IMR-90 (cell line): ENCODE measurements around the gene DDX52. TPM values are rescaled to one million over a fixed set of nuclear protein-coding genes. Genes with fewer than 3 reads are reported as not detected.

Source experiments
- ATAC-seq: fragments of 200-7000 bp; cut with Tn5 transposase; 2 replicates; pipeline ENCODE4 v1.9.1; 2020; ENCODE audit warnings: low read depth, mild to moderate bottlenecking, moderate library complexity
- BruUV-seq: library from RNA; stranded (reverse); fragments of 400-500 nt; replicated peaks from 2 replicates; lab custom pipeline; 2021; lab: Mats Ljungman, UMichigan
- CTCF ChIA-PET: fragments of 300-600 bp; formaldehyde crosslinking; extraction: SDS; loops from one replicate; lab custom pipeline; 2021; ENCODE audit warnings: antibody characterized with exemption; lab: Yijun Ruan, JAX
- POLR2A ChIA-PET: fragments of 300-600 bp; sonication (Branson Sonifier 250); formaldehyde crosslinking; loops from one replicate; lab custom pipeline; 2022; ENCODE audit warnings: antibody characterized with exemption; ENCODE audit not compliant: unreplicated experiment; lab: Charles Lee
- DNase-seq: peaks from one replicate; pipeline ENCODE4 v3.0.0; 2013
- H2AFZ ChIP-seq: replicated peaks from 2 replicates; pipeline ENCODE3; 2013; ENCODE audit warnings: low read length, mild to moderate bottlenecking; ENCODE audit not compliant: poor library complexity
- H2AK5ac ChIP-seq: 2 replicates; pipeline ENCODE4 v1.6.1; 2013; ENCODE audit warnings: low read depth, low read length, inconsistent platforms
- H2AK9ac ChIP-seq: replicated peaks from 2 replicates; pipeline ENCODE3; 2013; ENCODE audit warnings: mild to moderate bottlenecking, low read depth, low read length, moderate library complexity; ENCODE audit not compliant: poor library complexity
- H2BK120ac ChIP-seq: 2 replicates; pipeline ENCODE4 v1.6.1; 2013; ENCODE audit warnings: low read depth, low read length, inconsistent platforms
- H2BK15ac ChIP-seq: 3 replicates; pipeline ENCODE4 v1.6.1; 2013; ENCODE audit warnings: low read depth, low read length, inconsistent platforms
- H2BK20ac ChIP-seq: 2 replicates; pipeline ENCODE4 v1.6.1; 2013; ENCODE audit warnings: low read depth, mild to moderate bottlenecking, inconsistent platforms, low read length, moderate library complexity
- H2BK5ac ChIP-seq: 2 replicates; pipeline ENCODE4 v1.6.1; 2013; ENCODE audit warnings: mild to moderate bottlenecking, low read depth, low read length, inconsistent platforms; ENCODE audit not compliant: poor library complexity, severe bottlenecking
- H3K14ac ChIP-seq: replicated peaks from 2 replicates; pipeline ENCODE4 v1.6.1; 2013; ENCODE audit warnings: low read depth, low read length, inconsistent platforms
- H3K18ac ChIP-seq: 2 replicates; pipeline ENCODE4 v1.6.1; 2013; ENCODE audit warnings: low read depth, low read length, control low read depth
- H3K23ac ChIP-seq: 2 replicates; pipeline ENCODE4 v1.6.1; 2013; ENCODE audit warnings: low read depth, low read length, inconsistent platforms
- H3K27ac ChIP-seq: 2 replicates; pipeline ENCODE4 v1.5.1; 2013; ENCODE audit warnings: mild to moderate bottlenecking, control low read depth, low read length; ENCODE audit not compliant: insufficient read depth
- H3K27me3 ChIP-seq: 2 replicates; pipeline ENCODE4 v1.6.1; 2013; ENCODE audit warnings: low read length; ENCODE audit not compliant: control insufficient read depth, insufficient read depth
- H3K36me3 ChIP-seq: 2 replicates; pipeline ENCODE4 v1.6.1; 2013; ENCODE audit warnings: low read length, mixed read lengths; ENCODE audit not compliant: control insufficient read depth, insufficient read depth
- H3K4ac ChIP-seq: 2 replicates; pipeline ENCODE4 v1.6.1; 2013; ENCODE audit warnings: low read depth, low read length, inconsistent platforms
- H3K4me1 ChIP-seq: 2 replicates; pipeline ENCODE4 v1.6.1; 2013; ENCODE audit warnings: low read length, mixed read lengths; ENCODE audit not compliant: control insufficient read depth, insufficient read depth
- H3K4me2 ChIP-seq: 2 replicates; pipeline ENCODE4 v1.6.1; 2013; ENCODE audit warnings: low read depth, mild to moderate bottlenecking, control low read depth, low read length, moderate library complexity
- H3K4me3 ChIP-seq: 2 replicates; pipeline ENCODE4 v1.5.1; 2013; ENCODE audit warnings: low read depth, mild to moderate bottlenecking, control low read depth, low read length, moderate library complexity; ENCODE audit not compliant: insufficient read depth
- H3K56ac ChIP-seq: 2 replicates; pipeline ENCODE4 v1.6.1; 2013; ENCODE audit warnings: low read length, inconsistent platforms; ENCODE audit not compliant: insufficient read depth; ENCODE audit errors: extremely low read depth
- H3K79me1 ChIP-seq, 2 experiments: 2 replicates each; pipeline ENCODE4 v1.6.1; 2013; ENCODE audit warnings: low read length in 2 of 2, inconsistent platforms in 1 of 2, low read depth in 1 of 2
- H3K9ac ChIP-seq: 2 replicates; pipeline ENCODE4 v1.6.1; 2013; ENCODE audit warnings: low read depth, low read length, control low read depth
- H3K9me1 ChIP-seq: 2 replicates; pipeline ENCODE4 v1.6.1; 2013; ENCODE audit warnings: low read length, inconsistent platforms; ENCODE audit not compliant: insufficient read depth
- H3K9me3 ChIP-seq: 2 replicates; pipeline ENCODE4 v1.6.1; 2013; ENCODE audit warnings: low read length; ENCODE audit not compliant: control insufficient read depth, insufficient read depth
- H4K20me1 ChIP-seq: 2 replicates; pipeline ENCODE4 v1.6.1; 2013; ENCODE audit warnings: low read length, inconsistent platforms; ENCODE audit not compliant: insufficient read depth
- H4K5ac ChIP-seq: 2 replicates; pipeline ENCODE4 v1.6.1; 2013; ENCODE audit warnings: mild to moderate bottlenecking, low read depth, low read length, control low read depth
- H4K8ac ChIP-seq, 2 experiments: 2 replicates each; pipeline ENCODE4 v1.6.1; 2013; ENCODE audit warnings: low read depth in 2 of 2, low read length in 2 of 2, control low read depth in 1 of 2, inconsistent platforms in 1 of 2
- H4K91ac ChIP-seq: 2 replicates; pipeline ENCODE4 v1.6.1; 2013; ENCODE audit warnings: low read depth, low read length, inconsistent platforms; ENCODE audit not compliant: insufficient read depth
- BHLHE40 ChIP-seq: fragments of 150-350 bp; IDR thresholded peaks from 2 replicates; pipeline ENCODE4 v1.6.1; 2016; ENCODE audit warnings: mild to moderate bottlenecking, low read depth, low read length
- CEBPB ChIP-seq: IDR thresholded peaks from 2 replicates; pipeline ENCODE4 v1.6.1; 2012; ENCODE audit warnings: low read depth, low read length, improper control_type of control experiment
- CHD1 ChIP-seq: IDR thresholded peaks from 2 replicates; pipeline ENCODE4 v1.6.1; 2012; ENCODE audit warnings: low read depth, low read length, improper control_type of control experiment
- FOS ChIP-seq: fragments of 150-350 bp; IDR thresholded peaks from 2 replicates; pipeline ENCODE4 v1.6.1; 2016; ENCODE audit warnings: low read depth, low read length
- MAFK ChIP-seq: IDR thresholded peaks from 2 replicates; pipeline ENCODE4 v1.6.1; 2012; ENCODE audit warnings: low read depth, low read length, improper control_type of control experiment
- MXI1 ChIP-seq: IDR thresholded peaks from 2 replicates; pipeline ENCODE4 v1.6.1; 2012; ENCODE audit warnings: low read depth, mild to moderate bottlenecking, low read length, moderate library complexity, borderline replicate concordance
- RFX5 ChIP-seq: IDR thresholded peaks from 2 replicates; pipeline ENCODE4 v1.8.0; 2012; ENCODE audit warnings: low read depth, mild to moderate bottlenecking, low read length, moderate library complexity
- SMC3 ChIP-seq: fragments of 150-350 bp; IDR thresholded peaks from 2 replicates; pipeline ENCODE4 v1.6.1; 2016; ENCODE audit warnings: low read depth, mild to moderate bottlenecking, antibody characterized with exemption, low read length, moderate library complexity
- WGBS, 2 experiments: methylation state at CpG; one replicate each; pipeline versions ENCODE4 v1.1.5 to v1.1.7; 2013; ENCODE audit warnings: missing lambda C conversion rate in 2 of 2; ENCODE audit not compliant: insufficient read length in 1 of 2; ENCODE audit errors: extremely low coverage in 2 of 2; 5-methylcytosine and 5-hydroxymethylcytosine counted together
- dilution Hi-C: fragments of 300-500 bp; cut with HindIII; formaldehyde crosslinking; loops from one replicate; pipeline ENCODE4 v1.14.3; 2018; ENCODE audit warnings: low sequenced_read_pairs; ENCODE audit not compliant: unreplicated experiment
- in situ Hi-C: fragments of 300-500 bp; cut with MboI; formaldehyde crosslinking; loops from 3 replicates; pipeline ENCODE4 v1.14.3; 2019; ENCODE audit warnings: low sequenced_read_pairs, inconsistent platforms, mixed read lengths
- intact Hi-C: fragments of 100-400 bp; cut with micrococcal nuclease; formaldehyde crosslinking; loops from 2 replicates; pipeline ENCODE4 v1.10.0; 2022
- polyA plus RNA-seq, 3 experiments: library from polyadenylated mRNA; depleted of rRNA; stranded (reverse); fragments of >200 nt; gene quantifications; 2 replicates each; pipeline ENCODE4 v1.2.3, GENCODE V29; 2012; ENCODE audit warnings: low replicate concordance in 1 of 3
- total RNA-seq: library from RNA; depleted of rRNA; stranded (reverse); fragments of >200 nt; gene quantifications from 2 replicates; pipeline ENCODE4 v1.2.3, GENCODE V29; 2012
- TF ChIP-seq, protein P1 (sequence below): fragments of 150-350 bp; IDR thresholded peaks from 2 replicates; pipeline ENCODE4 v1.6.1; 2016; ENCODE audit warnings: low read depth, mild to moderate bottlenecking, low read length, moderate library complexity, borderline replicate concordance

The DDX52 gene
- total and polyA plus RNA-seq, 2 of the 4 experiments (the other 2 are of a cell fraction): 12.5 to 26.7 TPM

DNA sequence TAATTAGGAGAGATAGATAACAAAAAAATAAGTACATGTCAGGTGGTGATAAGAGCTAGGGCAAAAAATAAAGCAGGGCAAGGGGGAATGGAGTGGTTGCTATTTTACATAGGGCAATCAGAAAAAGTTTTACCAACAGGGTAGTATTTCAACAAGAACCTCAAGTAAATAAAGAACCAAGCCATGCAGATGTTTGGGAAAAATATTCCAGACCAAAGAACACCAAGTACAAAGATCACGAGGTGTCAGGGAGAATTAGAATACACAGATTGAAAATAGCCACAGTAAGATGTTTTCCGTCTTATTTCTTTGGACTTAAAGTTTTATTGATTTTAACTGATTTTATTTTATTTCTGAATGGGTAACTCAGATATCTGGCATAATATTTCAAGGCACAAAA lies 45.1 kb downstream of the DDX52 start:
- Histone ChIP-seq H3K18ac (no peak overlapping the region), H2BK15ac (no peak overlapping the region), H2AK9ac (no peak overlapping the region), H2BK20ac (no peak overlapping the region), H3K4me1 (no peaks in the 10 kb centered on the region), H3K9ac (no peak overlapping the region), H3K36me3 (peaks cover 22% of the 10 kb centered on the region), H3K9me1 (no peaks in the 10 kb centered on the region), H3K27ac (no peak overlapping the region), H3K23ac (no peak overlapping the region), H2AK5ac (no peak overlapping the region), H3K27me3 (no peaks in the 10 kb centered on the region), H3K56ac (no peak overlapping the region), H3K4me2 (no peak overlapping the region), H4K91ac (no peak overlapping the region), H3K79me1 (peaks cover 18 to 41% of the 10 kb centered on the region in 2 experiments; a peak in 3 of 4 replicates), H3K9me3 (no peaks in the 10 kb centered on the region), H4K5ac (no peak overlapping the region), H3K4me3 (no peak overlapping the region), H3K14ac (no peak overlapping the region), H2AFZ (no peak overlapping the region), H3K4ac (no peak overlapping the region), H4K8ac (no peak overlapping the region), H4K20me1 (peaks cover 3% of the 10 kb centered on the region; the same call in 1 of the 2 replicates), H2BK5ac (no peak overlapping the region), H2BK120ac (no peak overlapping the region)
- in situ Hi-C loops: no loop called here
- ATAC-seq: no peak
- ChIA-PET CTCF (no interaction called here), POLR2A (no interaction called here)
- dilution Hi-C loops: no loop called here
- WGBS, 2 experiments: no CpG with 5 or more reads among the region's 2 CpGs
- no peak for DNase-seq
- TF ChIP-seq SMC3: no peak
- no peak for TF ChIP-seq MXI1
- no peak for TF ChIP-seq CEBPB
- TF ChIP-seq MAFK: no peak
- TF ChIP-seq, protein P1, sequence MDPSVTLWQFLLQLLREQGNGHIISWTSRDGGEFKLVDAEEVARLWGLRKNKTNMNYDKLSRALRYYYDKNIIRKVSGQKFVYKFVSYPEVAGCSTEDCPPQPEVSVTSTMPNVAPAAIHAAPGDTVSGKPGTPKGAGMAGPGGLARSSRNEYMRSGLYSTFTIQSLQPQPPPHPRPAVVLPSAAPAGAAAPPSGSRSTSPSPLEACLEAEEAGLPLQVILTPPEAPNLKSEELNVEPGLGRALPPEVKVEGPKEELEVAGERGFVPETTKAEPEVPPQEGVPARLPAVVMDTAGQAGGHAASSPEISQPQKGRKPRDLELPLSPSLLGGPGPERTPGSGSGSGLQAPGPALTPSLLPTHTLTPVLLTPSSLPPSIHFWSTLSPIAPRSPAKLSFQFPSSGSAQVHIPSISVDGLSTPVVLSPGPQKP: no peak
- TF ChIP-seq BHLHE40: no peak
- TF ChIP-seq CHD1: no peak
- no peak for TF ChIP-seq FOS
- no peak for TF ChIP-seq RFX5
- BruUV-seq: no TSS peak
- intact Hi-C loops: loop anchor here (10.0 kb wide), 1 partner anchor 53 kb away; no protein-coding TSS in a partner anchor
